ENCODE data around the gene TP63.

The TP63 gene

GRCh38 chr3:189826566-189826965 lies 195.4 kb downstream of the TP63 start:
- H3K27ac ChIP-seq = no peak overlapping the region

GRCh38 chr3:189827108-189827507 lies 195.9 kb downstream of the TP63 start:
- TF ChIP-seq CTCF (IDR thresholded peaks at IDR 0.05) (no peak), ZFX (IDR thresholded peaks at IDR 0.05; ENCODE audit: borderline replicate concordance) (no peak)
- no peak overlapping the region for H3K27ac ChIP-seq

More at GRCh38 chr3:189826566-189826965, 195.4 kb downstream of the TP63 start:
- TF ChIP-seq ZFX (IDR thresholded peaks at IDR 0.05; ENCODE audit: borderline replicate concordance) = no peak
- TF ChIP-seq CTCF (IDR thresholded peaks at IDR 0.05) = no peak

- TF ChIP-seq ZFX (IDR thresholded peaks at IDR 0.05; ENCODE audit: borderline replicate concordance) (no peak), CTCF (IDR thresholded peaks at IDR 0.05) (no peak)
- no peak overlapping the region for H3K27ac ChIP-seq
These were observed 199.2 kb downstream of the TP63 start for GRCh38 chr3:189830401-189830800.

GRCh38 chr3:189833266-189833665 lies 202.1 kb downstream of the TP63 start:
- H3K27ac ChIP-seq = no peak overlapping the region
- TF ChIP-seq ZFX (IDR thresholded peaks at IDR 0.05; ENCODE audit: borderline replicate concordance) = no peak
- TF ChIP-seq CTCF (IDR thresholded peaks at IDR 0.05) = no peak

- no peak overlapping the region for H3K27ac ChIP-seq
These were observed 202.8 kb downstream of the TP63 start for GRCh38 chr3:189833996-189834395.

GRCh38 chr3:189834462-189834861 lies 203.3 kb downstream of the TP63 start:
- no peak for TF ChIP-seq CTCF (IDR thresholded peaks at IDR 0.05)
- TF ChIP-seq ZFX (IDR thresholded peaks at IDR 0.05; ENCODE audit: borderline replicate concordance) = no peak
- no peak overlapping the region for H3K27ac ChIP-seq

More at GRCh38 chr3:189833996-189834395, 202.8 kb downstream of the TP63 start:
- TF ChIP-seq CTCF (IDR thresholded peaks at IDR 0.05) = no peak
- TF ChIP-seq ZFX (IDR thresholded peaks at IDR 0.05; ENCODE audit: borderline replicate concordance) = no peak

GRCh38 chr3:189836795-189837194 lies 205.6 kb downstream of the TP63 start:
- TF ChIP-seq CTCF (IDR thresholded peaks at IDR 0.05) = no peak
- no peak for TF ChIP-seq ZFX (IDR thresholded peaks at IDR 0.05; ENCODE audit: borderline replicate concordance)
- no peak overlapping the region for H3K27ac ChIP-seq
